SK-N-SH (cell line): ENCODE results near the gene NOL4L. TPM values are rescaled to one million over a fixed set of nuclear protein-coding genes. Genes with fewer than 3 reads are reported as not detected.

Experiments used
- CTCF ChIA-PET: fragments of 300-600, 350-600 bp; formaldehyde crosslinking; extraction: SDS; loops from one replicate; lab custom pipeline; 2021; lab: Yijun Ruan, JAX
- POLR2A ChIA-PET: fragments of 350-600 bp; sonication (Branson Sonifier 250); formaldehyde crosslinking; extraction: SDS; loops from one replicate; lab custom pipeline; 2020; ENCODE audit warnings: antibody characterized with exemption, inconsistent platforms; lab: Yijun Ruan, JAX
- DNase-seq: peaks from one replicate; pipeline ENCODE4 v3.0.0; 2012
- H2AFZ ChIP-seq: fragments of 200-600 bp; sonication (generic); 2 replicates; pipeline ENCODE4 v1.8.1; 2016; ENCODE audit warnings: antibody characterized with exemption, mild to moderate bottlenecking, low read depth
- H3F3A ChIP-seq: fragments of 200-600 bp; sonication (generic); replicated peaks from 2 replicates; pipeline ENCODE3; 2016; ENCODE audit warnings: antibody characterized with exemption, mild to moderate bottlenecking; ENCODE audit not compliant: insufficient read depth
- H3K27ac ChIP-seq, 2 experiments: fragments of 200-500 bp in 1 of 2; fragments of 200-600 bp in 1 of 2; sonication (Bioruptor generic) in 1 of 2; sonication (generic), shearing (Covaris generic) in 1 of 2; 2 replicates each; pipeline versions ENCODE4 v1.5.1 to v1.6.1; 2014 to 2016; ENCODE audit warnings: low read depth in 2 of 2, inconsistent platforms in 1 of 2, low read length in 1 of 2, mild to moderate bottlenecking in 1 of 2, mixed read lengths in 1 of 2
- H3K27me3 ChIP-seq: fragments of 200-600 bp; sonication (generic), shearing (Covaris generic); 2 replicates; pipeline ENCODE4 v1.6.1; 2016; ENCODE audit warnings: mixed run types; ENCODE audit not compliant: insufficient read depth
- H3K36me3 ChIP-seq, 2 experiments: fragments of 200-500 bp in 1 of 2; fragments of 200-600 bp in 1 of 2; sonication (Bioruptor generic) in 1 of 2; sonication (generic) in 1 of 2; replicated peaks in 1 of 2; 2 replicates each; pipeline versions ENCODE3 to v1.5.1; 2014 to 2016; ENCODE audit warnings: low read length in 1 of 2, mild to moderate bottlenecking in 1 of 2; ENCODE audit not compliant: insufficient read depth in 2 of 2, control insufficient read depth in 1 of 2
- H3K4me1 ChIP-seq, 2 experiments: fragments of 200-500 bp in 1 of 2; fragments of 200-600 bp in 1 of 2; sonication (Bioruptor generic) in 1 of 2; sonication (generic), shearing (Covaris generic) in 1 of 2; 2 replicates each; pipeline versions ENCODE4 v1.5.1 to v1.6.1; 2014 to 2016; ENCODE audit warnings: low read depth in 1 of 2, low read length in 1 of 2, mixed run types in 1 of 2; ENCODE audit not compliant: insufficient read depth in 2 of 2, control insufficient read depth in 1 of 2
- H3K4me2 ChIP-seq: fragments of 200-600 bp; sonication (generic), shearing (Covaris generic); 2 replicates; pipeline ENCODE4 v1.6.1; 2017; ENCODE audit warnings: mixed run types
- H3K4me3 ChIP-seq, 2 experiments: fragments of 200-500 bp in 1 of 2; fragments of 200-600 bp in 1 of 2; sonication (Bioruptor generic) in 1 of 2; sonication (generic), shearing (Covaris generic) in 1 of 2; 2 replicates each; pipeline versions ENCODE4 v1.5.1 to v1.8.1; 2014 to 2016; ENCODE audit warnings: low read depth in 2 of 2, inconsistent platforms in 1 of 2, low read length in 1 of 2, mild to moderate bottlenecking in 1 of 2, mixed read lengths in 1 of 2, moderate library complexity in 1 of 2
- H3K79me2 ChIP-seq: fragments of 200-600 bp; sonication (generic); 2 replicates; pipeline ENCODE4 v1.8.1; 2017; ENCODE audit warnings: mild to moderate bottlenecking; ENCODE audit not compliant: insufficient read depth
- H3K9ac ChIP-seq: fragments of 200-600 bp; sonication (generic); 2 replicates; pipeline ENCODE4 v1.6.1; 2017; ENCODE audit warnings: mixed run types
- H3K9me2 ChIP-seq: fragments of 200-600 bp; sonication (generic); 2 replicates; pipeline ENCODE4 v1.6.1; 2017; ENCODE audit warnings: mixed run types
- H3K9me3 ChIP-seq: fragments of 200-600 bp; sonication (generic); 2 replicates; pipeline ENCODE4 v1.6.1; 2017; ENCODE audit warnings: mixed run types, mild to moderate bottlenecking, moderate library complexity
- H4K20me1 ChIP-seq: fragments of 200-600 bp; sonication (generic); 2 replicates; pipeline ENCODE4 v1.6.1; 2017; ENCODE audit warnings: mild to moderate bottlenecking, mixed run types; ENCODE audit not compliant: insufficient read depth
- ELF1 ChIP-seq: IDR thresholded peaks from 2 replicates; pipeline ENCODE4 v1.4.0; 2012
- FOSL2 ChIP-seq: IDR thresholded peaks from 2 replicates; pipeline ENCODE4 v1.4.0; 2012; ENCODE audit warnings: low read depth, mild to moderate bottlenecking, moderate library complexity, borderline replicate concordance
- GABPA ChIP-seq: IDR thresholded peaks from 2 replicates; pipeline ENCODE4 v1.4.0; 2012; ENCODE audit warnings: low read depth, mild to moderate bottlenecking
- MEF2A ChIP-seq: IDR thresholded peaks from 2 replicates; pipeline ENCODE4 v1.4.0; 2012; ENCODE audit warnings: low read depth, borderline replicate concordance
- MXI1 ChIP-seq: IDR thresholded peaks from 2 replicates; pipeline ENCODE4 v1.6.1; 2012; ENCODE audit warnings: mild to moderate bottlenecking, low read depth, low read length, improper control_type of control experiment
- NFIC ChIP-seq: IDR thresholded peaks from 2 replicates; pipeline ENCODE4 v1.4.0; 2012; ENCODE audit warnings: borderline replicate concordance
- POLR2AphosphoS5 ChIP-seq: IDR thresholded peaks from 2 replicates; pipeline ENCODE4 v1.6.1; 2012; ENCODE audit warnings: low read depth, low read length
- RCOR1 ChIP-seq: fragments of 150-350 bp; IDR thresholded peaks from 2 replicates; pipeline ENCODE4 v1.6.1; 2017; ENCODE audit warnings: antibody characterized with exemption, low read length
- SIN3A ChIP-seq: IDR thresholded peaks from 2 replicates; pipeline ENCODE4 v1.6.1; 2012; ENCODE audit warnings: low read depth, mild to moderate bottlenecking, low read length, moderate library complexity, borderline replicate concordance
- SMC3 ChIP-seq: IDR thresholded peaks from 2 replicates; pipeline ENCODE4 v1.6.1; 2012; ENCODE audit warnings: low read depth, low read length, improper control_type of control experiment
- TEAD4 ChIP-seq: IDR thresholded peaks from 2 replicates; pipeline ENCODE4 v1.4.0; 2012; ENCODE audit warnings: mild to moderate bottlenecking, borderline replicate concordance; ENCODE audit not compliant: insufficient read depth
- YY1 ChIP-seq: IDR thresholded peaks from 2 replicates; pipeline ENCODE4 v1.4.0; 2012; ENCODE audit warnings: low read depth, mild to moderate bottlenecking
- WGBS: methylation state at CpG from one replicate; pipeline ENCODE4 v1.1.6; 2017; ENCODE audit warnings: low lambda C conversion rate; 5-methylcytosine and 5-hydroxymethylcytosine counted together
- polyA plus RNA-seq, 3 experiments: library from polyadenylated mRNA; depleted of rRNA; stranded (reverse); fragments of >200 nt; gene quantifications; 2 replicates each; pipeline ENCODE4 v1.2.3, GENCODE V29; 2012
- TF ChIP-seq, protein P1 (sequence below): fragments of 150-350 bp; IDR thresholded peaks from 2 replicates; pipeline ENCODE4 v1.6.1; 2016; ENCODE audit warnings: mild to moderate bottlenecking, low read depth, low read length
- TF ChIP-seq, protein P2 (sequence below): IDR thresholded peaks from 2 replicates; pipeline ENCODE4 v1.4.0; 2012; ENCODE audit warnings: low read depth, borderline replicate concordance
- TF ChIP-seq, protein P3 (sequence below): IDR thresholded peaks from 2 replicates; pipeline ENCODE4 v1.4.0; 2012; ENCODE audit warnings: low read depth, borderline replicate concordance
- TF ChIP-seq, protein P4 (sequence below): fragments of 200-600 bp; sonication (generic); IDR thresholded peaks from 2 replicates; pipeline ENCODE4 v1.6.1; 2017; ENCODE audit warnings: antibody characterized with exemption, mild to moderate bottlenecking, moderate library complexity

The NOL4L gene
- polyA plus RNA-seq, 1 of the 3 experiments (the other 2 are of a cell fraction): 14.3 TPM

DNA sequence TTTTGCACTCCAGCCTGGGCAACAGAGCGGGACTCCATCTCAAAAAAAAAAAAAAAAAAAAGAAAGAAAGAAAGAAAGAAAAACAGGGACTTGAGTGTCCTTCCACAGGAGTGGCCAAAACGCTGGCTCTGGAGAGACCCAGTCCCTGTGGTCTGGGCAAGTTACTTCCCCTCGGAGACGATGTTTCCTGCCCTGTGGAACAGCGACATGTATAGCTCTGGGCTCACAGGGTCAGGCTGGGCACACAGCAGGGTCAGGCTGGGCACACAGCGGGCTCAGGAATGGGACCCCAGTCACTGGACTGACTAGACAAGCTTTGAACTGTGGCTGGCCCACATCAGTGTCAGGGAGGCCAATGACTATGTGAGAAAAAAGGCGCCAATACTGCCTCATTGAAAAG, 116.3 kb downstream of the NOL4L start:
- Histone ChIP-seq H3K4me1 (peaks cover 28 to 58% of the 10 kb centered on the region in 2 experiments; a peak in 3 of 4 replicates), H3K9me2 (no peaks in the 10 kb centered on the region), H3K4me3 (no peak overlapping the region), H3K9ac (no peak overlapping the region; the same call in 1 of the 2 replicates), H3K4me2 (no peak overlapping the region), H3K36me3 (peaks cover 16 to 21% of the 10 kb centered on the region in 2 experiments), H3F3A (peaks cover 10% of the 10 kb centered on the region), H2AFZ (no peak overlapping the region), H4K20me1 (peaks cover 13% of the 10 kb centered on the region; the same call in 1 of the 2 replicates), H3K79me2 (peaks cover 96% of the 10 kb centered on the region), H3K9me3 (no peaks in the 10 kb centered on the region), H3K27ac (peak overlapping the region in 1 of 2 experiments; percentile 75; a peak in 1 of 4 replicates), H3K27me3 (no peaks in the 10 kb centered on the region)
- ChIA-PET POLR2A (no interaction called here), CTCF (interaction anchor here (2.3 kb wide), 1 partner anchor 12 kb away, joined by 14 read pairs; no protein-coding TSS in a partner anchor)
- WGBS: 97% methylated on average over 6 of the region's 7 CpGs
- TF ChIP-seq SMC3: no peak
- TF ChIP-seq, protein P1, sequence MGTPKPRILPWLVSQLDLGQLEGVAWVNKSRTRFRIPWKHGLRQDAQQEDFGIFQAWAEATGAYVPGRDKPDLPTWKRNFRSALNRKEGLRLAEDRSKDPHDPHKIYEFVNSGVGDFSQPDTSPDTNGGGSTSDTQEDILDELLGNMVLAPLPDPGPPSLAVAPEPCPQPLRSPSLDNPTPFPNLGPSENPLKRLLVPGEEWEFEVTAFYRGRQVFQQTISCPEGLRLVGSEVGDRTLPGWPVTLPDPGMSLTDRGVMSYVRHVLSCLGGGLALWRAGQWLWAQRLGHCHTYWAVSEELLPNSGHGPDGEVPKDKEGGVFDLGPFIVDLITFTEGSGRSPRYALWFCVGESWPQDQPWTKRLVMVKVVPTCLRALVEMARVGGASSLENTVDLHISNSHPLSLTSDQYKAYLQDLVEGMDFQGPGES: no peak
- no peak for TF ChIP-seq YY1
- no peak for TF ChIP-seq GABPA
- no peak for TF ChIP-seq SIN3A
- TF ChIP-seq, protein P2, sequence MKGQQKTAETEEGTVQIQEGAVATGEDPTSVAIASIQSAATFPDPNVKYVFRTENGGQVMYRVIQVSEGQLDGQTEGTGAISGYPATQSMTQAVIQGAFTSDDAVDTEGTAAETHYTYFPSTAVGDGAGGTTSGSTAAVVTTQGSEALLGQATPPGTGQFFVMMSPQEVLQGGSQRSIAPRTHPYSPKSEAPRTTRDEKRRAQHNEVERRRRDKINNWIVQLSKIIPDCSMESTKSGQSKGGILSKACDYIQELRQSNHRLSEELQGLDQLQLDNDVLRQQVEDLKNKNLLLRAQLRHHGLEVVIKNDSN: no peak
- TF ChIP-seq FOSL2: no peak
- TF ChIP-seq TEAD4: no peak
- TF ChIP-seq MEF2A: no peak
- TF ChIP-seq NFIC: no peak
- TF ChIP-seq POLR2AphosphoS5: no peak
- TF ChIP-seq MXI1: no peak
- DNase-seq: no peak

DNA sequence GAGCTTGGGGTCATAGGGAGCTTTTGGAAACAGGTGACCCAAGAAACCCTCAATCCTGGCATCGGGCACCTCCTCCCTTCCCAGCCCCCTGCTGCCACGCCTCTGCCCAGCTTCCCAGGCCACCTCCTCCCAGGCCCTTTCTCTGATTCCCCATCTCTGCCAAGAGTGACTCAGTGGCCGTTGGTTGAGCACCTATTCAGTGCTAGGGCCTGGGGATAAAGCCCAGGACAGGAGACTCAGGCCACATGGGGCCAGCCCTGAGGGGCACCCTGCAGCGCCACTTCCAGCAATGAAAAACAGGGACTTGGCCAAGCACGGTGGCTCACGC, 116.9 kb downstream of the NOL4L start:
- DNase-seq: no peak
- CTCF ChIA-PET: interaction anchor here (0.9 to 2.3 kb wide), 4 partner anchors 12 to 185 kb away, joined by 3 to 14 read pairs (median 4); no protein-coding TSS in a partner anchor
- POLR2A ChIA-PET: no interaction called here

More for the DNA sequence above, 116.9 kb downstream of the NOL4L start:
- Histone ChIP-seq H3K79me2 (peaks cover 96% of the 10 kb centered on the region), H3K36me3 (peaks cover 13 to 21% of the 10 kb centered on the region in 2 experiments), H3K27me3 (no peaks in the 10 kb centered on the region), H3F3A (peaks cover 10% of the 10 kb centered on the region), H3K9me2 (no peaks in the 10 kb centered on the region), H3K9ac (no peak overlapping the region), H3K4me2 (no peak overlapping the region)
- WGBS: 86% methylated on average over 6 of the region's 6 CpGs
- TF ChIP-seq SMC3 (no peak), POLR2AphosphoS5 (no peak), NFIC (no peak), RCOR1 (no peak), ELF1 (no peak)
- TF ChIP-seq, protein P3, sequence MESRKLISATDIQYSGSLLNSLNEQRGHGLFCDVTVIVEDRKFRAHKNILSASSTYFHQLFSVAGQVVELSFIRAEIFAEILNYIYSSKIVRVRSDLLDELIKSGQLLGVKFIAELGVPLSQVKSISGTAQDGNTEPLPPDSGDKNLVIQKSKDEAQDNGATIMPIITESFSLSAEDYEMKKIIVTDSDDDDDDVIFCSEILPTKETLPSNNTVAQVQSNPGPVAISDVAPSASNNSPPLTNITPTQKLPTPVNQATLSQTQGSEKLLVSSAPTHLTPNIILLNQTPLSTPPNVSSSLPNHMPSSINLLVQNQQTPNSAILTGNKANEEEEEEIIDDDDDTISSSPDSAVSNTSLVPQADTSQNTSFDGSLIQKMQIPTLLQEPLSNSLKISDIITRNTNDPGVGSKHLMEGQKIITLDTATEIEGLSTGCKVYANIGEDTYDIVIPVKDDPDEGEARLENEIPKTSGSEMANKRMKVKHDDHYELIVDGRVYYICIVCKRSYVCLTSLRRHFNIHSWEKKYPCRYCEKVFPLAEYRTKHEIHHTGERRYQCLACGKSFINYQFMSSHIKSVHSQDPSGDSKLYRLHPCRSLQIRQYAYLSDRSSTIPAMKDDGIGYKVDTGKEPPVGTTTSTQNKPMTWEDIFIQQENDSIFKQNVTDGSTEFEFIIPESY: no peak
- TF ChIP-seq, protein P4, sequence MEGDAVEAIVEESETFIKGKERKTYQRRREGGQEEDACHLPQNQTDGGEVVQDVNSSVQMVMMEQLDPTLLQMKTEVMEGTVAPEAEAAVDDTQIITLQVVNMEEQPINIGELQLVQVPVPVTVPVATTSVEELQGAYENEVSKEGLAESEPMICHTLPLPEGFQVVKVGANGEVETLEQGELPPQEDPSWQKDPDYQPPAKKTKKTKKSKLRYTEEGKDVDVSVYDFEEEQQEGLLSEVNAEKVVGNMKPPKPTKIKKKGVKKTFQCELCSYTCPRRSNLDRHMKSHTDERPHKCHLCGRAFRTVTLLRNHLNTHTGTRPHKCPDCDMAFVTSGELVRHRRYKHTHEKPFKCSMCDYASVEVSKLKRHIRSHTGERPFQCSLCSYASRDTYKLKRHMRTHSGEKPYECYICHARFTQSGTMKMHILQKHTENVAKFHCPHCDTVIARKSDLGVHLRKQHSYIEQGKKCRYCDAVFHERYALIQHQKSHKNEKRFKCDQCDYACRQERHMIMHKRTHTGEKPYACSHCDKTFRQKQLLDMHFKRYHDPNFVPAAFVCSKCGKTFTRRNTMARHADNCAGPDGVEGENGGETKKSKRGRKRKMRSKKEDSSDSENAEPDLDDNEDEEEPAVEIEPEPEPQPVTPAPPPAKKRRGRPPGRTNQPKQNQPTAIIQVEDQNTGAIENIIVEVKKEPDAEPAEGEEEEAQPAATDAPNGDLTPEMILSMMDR: no peak
- TF ChIP-seq, all 33 proteins: peak for 0
- H3K27ac ChIP-seq: no peak overlapping the region; a peak in 1 of 4 replicates
- H3K4me3 ChIP-seq: no peak overlapping the region
- peaks cover 19% of the 10 kb centered on the region; the same call in 1 of the 2 replicates for H4K20me1 ChIP-seq
- peaks cover 23 to 64% of the 10 kb centered on the region in 2 experiments; a peak in 3 of 4 replicates for H3K4me1 ChIP-seq
- no peaks in the 10 kb centered on the region for H3K9me3 ChIP-seq
- H2AFZ ChIP-seq: no peak overlapping the region
